Fibroblast of peridontal ligament (primary cell): ENCODE data around the gene SLC7A7.
"Not testable (repeated sequence)": the region's sequence is repeated elsewhere in the genome, so short reads cannot be mapped to it uniquely, and the experiment has no call there.

ENCODE experiments used
- DNase-seq: peaks from one replicate; pipeline ENCODE4 v3.0.0-alpha.2; 2010; ENCODE audit errors: extremely low read depth

SLC7A7 gene

GRCh38 chr14:22814941-22815713, at the start of gene SLC7A7:
Gene SLC7A7 (minus strand): TSS chr14:22815435. CDS start chr14:22813398, 2,037 bp downstream.
- DNase-seq, result peak; percentile 26

GRCh38 chr14:22864979-22865378, 49.7 kb upstream of the SLC7A7 start:
- DNase-seq, result no peak

- no peak for DNase-seq
These were observed 46.4 kb upstream of the SLC7A7 start for GRCh38 chr14:22861651-22862050.

- not testable (repeated sequence) for DNase-seq
These were observed 45.1 kb upstream of the SLC7A7 start for GRCh38 chr14:22860377-22860776.

GRCh38 chr14:22856428-22856827, 41.2 kb upstream of the SLC7A7 start:
- no peak for DNase-seq

- DNase-seq, result no peak
These were observed 39.9 kb upstream of the SLC7A7 start for GRCh38 chr14:22854963-22855724.

- not testable (repeated sequence) for DNase-seq
These were observed 39.1 kb upstream of the SLC7A7 start for GRCh38 chr14:22854296-22854695.

GRCh38 chr14:22852940-22853767, 37.9 kb upstream of the SLC7A7 start:
- DNase-seq, result peak; percentile 90

GRCh38 chr14:22852599-22852939, 37.3 kb upstream of the SLC7A7 start:
- DNase-seq, result no peak

GRCh38 chr14:22852178-22852577, 36.9 kb upstream of the SLC7A7 start:
- not testable (repeated sequence) for DNase-seq

GRCh38 chr14:22850944-22851764, 35.9 kb upstream of the SLC7A7 start:
- peak; percentile 98 for DNase-seq

- DNase-seq, result no peak
These were observed 34.1 kb upstream of the SLC7A7 start for GRCh38 chr14:22849212-22849819.

GRCh38 chr14:22848351-22849164, 33.3 kb upstream of the SLC7A7 start:
- DNase-seq, result peak; percentile 99

GRCh38 chr14:22847661-22848341, 32.6 kb upstream of the SLC7A7 start:
- DNase-seq, result peak; percentile 87

- no peak for DNase-seq
These were observed 31.6 kb upstream of the SLC7A7 start for GRCh38 chr14:22846811-22847307.

- DNase-seq, result no peak
These were observed 30.8 kb upstream of the SLC7A7 start for GRCh38 chr14:22845821-22846625.

GRCh38 chr14:22845103-22845394, 29.8 kb upstream of the SLC7A7 start:
- no peak for DNase-seq

GRCh38 chr14:22844221-22845102, 29.2 kb upstream of the SLC7A7 start:
- no peak for DNase-seq
